ENCODE results near the gene AOPEP.

AOPEP gene

DNA sequence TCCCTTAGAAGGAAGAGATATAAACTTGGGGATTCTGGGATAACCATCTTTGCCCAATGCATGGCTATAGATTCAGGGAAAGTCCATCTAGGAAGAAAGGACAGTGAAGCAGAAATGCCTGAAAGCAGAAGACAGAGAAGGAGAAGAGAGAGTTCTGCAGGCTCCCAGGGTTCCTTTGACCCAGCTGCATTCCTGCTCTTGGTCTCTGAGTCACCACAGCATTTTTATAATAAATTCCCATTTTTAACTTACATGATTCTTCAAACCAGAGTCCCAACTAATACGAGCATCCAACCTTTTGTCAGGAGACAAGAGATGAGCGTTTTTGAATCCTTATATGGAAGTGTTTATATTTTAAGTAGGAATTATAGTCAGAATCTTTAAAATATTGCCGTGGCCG lies 12.0 kb upstream of the AOPEP start:
- no peaks in the 10 kb centered on the region for H3K36me3 ChIP-seq (ENCODE audit: control insufficient read depth in 2 of 2, insufficient read depth in 2 of 2, low read length in 2 of 2)
- H3K27ac ChIP-seq (ENCODE audit: low read depth in 2 of 2, low read length in 2 of 2): no peak overlapping the region
- H3K4me3 ChIP-seq (ENCODE audit: low read length in 2 of 2): no peak overlapping the region
- H3K9me3 ChIP-seq (ENCODE audit: control insufficient read depth in 2 of 2, low read length in 2 of 2): no peaks in the 10 kb centered on the region
- H3K4me1 ChIP-seq (ENCODE audit: control insufficient read depth in 2 of 2, insufficient read depth in 2 of 2, low read length in 2 of 2): no peaks in the 10 kb centered on the region
- no peak overlapping the region for H3K9ac ChIP-seq (ENCODE audit: low read depth in 1 of 2, low read length in 2 of 2)
- H3K27me3 ChIP-seq (ENCODE audit: control insufficient read depth in 2 of 2, insufficient read depth in 2 of 2, low read length in 2 of 2): peaks cover 0 to 3% of the 10 kb centered on the region in 2 donors

DNA sequence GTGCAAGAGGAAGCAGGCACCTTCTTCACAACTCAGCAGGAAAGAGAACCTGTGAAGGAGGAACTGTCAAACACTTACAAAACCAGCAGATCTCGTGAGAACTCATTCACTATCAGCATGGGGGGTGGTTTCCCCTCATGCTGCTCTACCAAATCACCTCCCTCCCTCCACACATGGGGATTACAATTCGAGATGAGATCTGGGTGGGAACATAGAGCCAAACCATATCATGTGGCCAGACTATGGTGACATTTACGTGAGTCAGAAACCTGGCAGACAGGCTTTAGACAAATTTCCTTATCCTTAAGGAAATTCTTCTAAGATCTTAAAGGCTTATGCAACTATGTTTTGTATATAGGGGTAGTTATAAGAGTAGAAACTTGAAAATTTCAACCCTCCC lies 8.7 kb upstream of the AOPEP start:
- H3K27me3 ChIP-seq (ENCODE audit: control insufficient read depth in 2 of 2, insufficient read depth in 2 of 2, low read length in 2 of 2): peaks cover 0 to 1% of the 10 kb centered on the region in 2 donors
- H3K4me1 ChIP-seq (ENCODE audit: control insufficient read depth in 2 of 2, insufficient read depth in 2 of 2, low read length in 2 of 2): no peaks in the 10 kb centered on the region
- H3K9me3 ChIP-seq (ENCODE audit: control insufficient read depth in 2 of 2, low read length in 2 of 2): no peaks in the 10 kb centered on the region
- no peak overlapping the region for H3K9ac ChIP-seq (ENCODE audit: low read depth in 1 of 2, low read length in 2 of 2)
- H3K4me3 ChIP-seq (ENCODE audit: low read length in 2 of 2): no peak overlapping the region
- no peak overlapping the region for H3K27ac ChIP-seq (ENCODE audit: low read depth in 2 of 2, low read length in 2 of 2)
- no peaks in the 10 kb centered on the region for H3K36me3 ChIP-seq (ENCODE audit: control insufficient read depth in 2 of 2, insufficient read depth in 2 of 2, low read length in 2 of 2)

DNA sequence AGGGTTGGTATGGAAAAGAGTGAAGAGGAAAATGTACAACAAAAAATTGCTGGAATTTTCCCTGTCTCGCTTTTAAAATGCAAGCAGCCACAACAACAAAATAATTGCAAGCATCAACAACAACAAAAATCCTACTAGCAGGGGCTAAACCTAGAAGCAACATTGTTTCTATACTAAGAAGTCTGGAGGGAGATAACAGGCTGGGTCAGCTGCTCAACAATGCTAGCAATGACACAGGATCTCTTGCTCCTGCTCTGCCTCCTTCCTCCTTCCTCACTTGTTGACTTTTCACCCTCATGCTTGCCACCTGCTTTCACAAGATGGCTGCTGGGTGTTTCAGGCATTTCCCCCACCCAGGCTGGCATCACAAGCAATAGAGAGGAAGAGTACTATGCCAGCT lies 7.6 kb upstream of the AOPEP start:
- Histone ChIP-seq H3K9me3 (ENCODE audit: control insufficient read depth in 2 of 2, low read length in 2 of 2) (no peaks in the 10 kb centered on the region), H3K27ac (ENCODE audit: low read depth in 2 of 2, low read length in 2 of 2) (no peak overlapping the region), H3K9ac (ENCODE audit: low read depth in 1 of 2, low read length in 2 of 2) (no peak overlapping the region), H3K27me3 (ENCODE audit: control insufficient read depth in 2 of 2, insufficient read depth in 2 of 2, low read length in 2 of 2) (no peaks in the 10 kb centered on the region), H3K36me3 (ENCODE audit: control insufficient read depth in 2 of 2, insufficient read depth in 2 of 2, low read length in 2 of 2) (no peaks in the 10 kb centered on the region), H3K4me1 (ENCODE audit: control insufficient read depth in 2 of 2, insufficient read depth in 2 of 2, low read length in 2 of 2) (no peaks in the 10 kb centered on the region), H3K4me3 (ENCODE audit: low read length in 2 of 2) (no peak overlapping the region)

DNA sequence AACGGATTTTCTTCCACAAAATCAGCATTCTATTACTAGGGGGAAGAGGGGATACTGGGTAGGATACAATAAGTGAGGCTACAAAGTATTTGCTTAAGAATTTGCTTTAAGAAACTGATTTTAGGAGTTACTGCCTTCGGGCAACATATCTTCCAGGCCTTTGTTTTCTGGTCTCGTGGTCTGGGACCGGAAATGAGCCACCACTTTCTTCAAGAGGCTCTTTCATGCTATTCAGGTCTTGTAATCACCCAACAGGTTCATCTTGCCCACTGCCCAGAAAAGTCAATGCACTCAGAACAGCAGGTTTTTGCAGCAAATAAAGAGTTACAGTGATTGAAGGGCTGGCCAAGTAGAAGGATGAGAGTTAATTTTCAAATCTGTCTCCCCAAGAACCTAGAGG lies 6.6 kb upstream of the AOPEP start:
- Histone ChIP-seq H3K27me3 (ENCODE audit: control insufficient read depth in 2 of 2, insufficient read depth in 2 of 2, low read length in 2 of 2) (no peaks in the 10 kb centered on the region), H3K9ac (ENCODE audit: low read depth in 1 of 2, low read length in 2 of 2) (no peak overlapping the region), H3K36me3 (ENCODE audit: control insufficient read depth in 2 of 2, insufficient read depth in 2 of 2, low read length in 2 of 2) (no peaks in the 10 kb centered on the region), H3K27ac (ENCODE audit: low read depth in 2 of 2, low read length in 2 of 2) (no peak overlapping the region), H3K9me3 (ENCODE audit: control insufficient read depth in 2 of 2, low read length in 2 of 2) (no peaks in the 10 kb centered on the region), H3K4me3 (ENCODE audit: low read length in 2 of 2) (no peak overlapping the region), H3K4me1 (ENCODE audit: control insufficient read depth in 2 of 2, insufficient read depth in 2 of 2, low read length in 2 of 2) (no peaks in the 10 kb centered on the region)

DNA sequence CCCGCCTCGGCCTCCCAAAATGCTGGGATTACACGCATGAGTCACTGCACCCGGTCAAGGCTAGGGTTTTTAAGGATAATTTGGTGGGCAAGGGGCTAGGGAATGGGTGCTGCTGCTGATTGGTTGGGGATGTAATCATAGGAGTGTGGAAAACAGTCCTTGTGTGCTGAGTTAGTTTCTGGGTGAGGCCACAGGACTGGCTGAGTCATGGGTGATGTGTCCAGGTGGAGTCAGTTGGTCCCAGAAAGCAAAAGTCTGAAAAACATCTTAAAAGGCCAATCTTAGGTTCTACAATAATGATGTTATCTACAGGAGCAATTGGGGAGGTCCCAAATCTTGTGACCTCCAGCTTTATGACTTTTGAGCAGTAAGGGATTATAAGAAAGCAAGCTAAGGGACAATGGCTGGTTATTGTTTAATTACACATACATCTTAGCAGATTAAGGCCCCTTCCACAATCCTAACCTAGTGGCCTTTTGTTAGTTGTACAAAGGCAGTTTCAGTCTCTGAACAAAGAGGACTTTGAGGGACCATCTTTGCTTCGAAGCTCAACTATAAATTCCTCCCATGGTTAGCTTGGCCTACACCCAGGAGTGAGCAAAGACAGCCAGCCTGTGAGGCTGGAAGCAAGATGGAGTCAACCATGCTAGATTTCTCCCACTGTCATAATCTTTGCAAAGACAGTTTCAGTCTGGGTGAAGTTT lies 5.5 kb upstream of the AOPEP start:
- Histone ChIP-seq H3K27me3 (ENCODE audit: control insufficient read depth in 2 of 2, insufficient read depth in 2 of 2, low read length in 2 of 2) (no peaks in the 10 kb centered on the region), H3K4me3 (ENCODE audit: low read length in 2 of 2) (no peak overlapping the region), H3K9ac (ENCODE audit: low read depth in 1 of 2, low read length in 2 of 2) (no peak overlapping the region), H3K27ac (ENCODE audit: low read depth in 2 of 2, low read length in 2 of 2) (no peak overlapping the region), H3K4me1 (ENCODE audit: control insufficient read depth in 2 of 2, insufficient read depth in 2 of 2, low read length in 2 of 2) (no peaks in the 10 kb centered on the region), H3K9me3 (ENCODE audit: control insufficient read depth in 2 of 2, low read length in 2 of 2) (no peaks in the 10 kb centered on the region), H3K36me3 (ENCODE audit: control insufficient read depth in 2 of 2, insufficient read depth in 2 of 2, low read length in 2 of 2) (no peaks in the 10 kb centered on the region)

DNA sequence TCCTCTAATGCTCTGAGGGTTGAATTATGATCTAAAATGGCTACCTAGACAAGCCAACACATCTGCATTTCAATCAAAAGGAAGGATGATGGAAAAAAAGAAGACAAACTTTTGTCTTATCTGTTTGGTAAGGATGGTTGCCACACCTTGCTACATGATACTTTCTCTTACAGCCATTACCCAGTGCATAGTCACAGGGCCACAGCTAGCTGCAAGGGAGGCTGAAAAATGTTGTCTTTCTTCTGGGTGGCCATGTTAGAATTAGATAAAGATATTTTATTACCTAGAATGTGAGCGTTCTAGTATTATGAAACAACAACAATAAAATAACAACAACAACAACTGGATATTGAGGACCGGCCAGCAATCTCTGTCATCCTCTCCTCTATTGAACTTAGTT lies 4.7 kb upstream of the AOPEP start:
- Histone ChIP-seq H3K36me3 (ENCODE audit: control insufficient read depth in 2 of 2, insufficient read depth in 2 of 2, low read length in 2 of 2) (no peaks in the 10 kb centered on the region), H3K27ac (ENCODE audit: low read depth in 2 of 2, low read length in 2 of 2) (no peak overlapping the region)

DNA sequence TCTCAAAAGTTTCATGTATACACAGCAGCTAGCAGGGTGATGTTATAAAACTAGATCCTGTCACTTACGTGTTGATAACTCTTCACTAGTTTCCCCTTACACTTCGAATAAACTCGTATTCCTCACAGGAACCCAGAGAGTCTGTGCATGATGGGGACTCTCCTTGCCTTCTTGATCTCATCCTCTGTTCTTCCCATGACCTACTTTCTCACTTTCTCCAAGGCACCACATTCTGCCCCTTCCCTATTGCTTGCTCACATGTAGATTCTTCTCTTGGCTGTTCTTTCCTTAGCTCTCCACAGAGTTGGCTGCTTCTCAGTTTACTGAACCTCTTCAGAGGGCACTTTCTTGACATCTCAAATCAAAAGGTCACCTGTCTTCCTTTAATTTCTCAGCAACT lies 1.2 kb upstream of the AOPEP start:
- H3K4me1 ChIP-seq (ENCODE audit: control insufficient read depth in 2 of 2, insufficient read depth in 2 of 2, low read length in 2 of 2): peaks cover 2 to 4% of the 10 kb centered on the region in 2 donors
- H3K27ac ChIP-seq (ENCODE audit: low read depth in 2 of 2, low read length in 2 of 2): no peak overlapping the region
- no peak overlapping the region for H3K4me3 ChIP-seq (ENCODE audit: low read length in 2 of 2)
- no peaks in the 10 kb centered on the region for H3K36me3 ChIP-seq (ENCODE audit: control insufficient read depth in 2 of 2, insufficient read depth in 2 of 2, low read length in 2 of 2)
- no peaks in the 10 kb centered on the region for H3K27me3 ChIP-seq (ENCODE audit: control insufficient read depth in 2 of 2, insufficient read depth in 2 of 2, low read length in 2 of 2)
- no peaks in the 10 kb centered on the region for H3K9me3 ChIP-seq (ENCODE audit: control insufficient read depth in 2 of 2, low read length in 2 of 2)
- H3K9ac ChIP-seq (ENCODE audit: low read depth in 1 of 2, low read length in 2 of 2): no peak overlapping the region

More for the DNA sequence above, 4.7 kb upstream of the AOPEP start:
- no peaks in the 10 kb centered on the region for H3K27me3 ChIP-seq (ENCODE audit: control insufficient read depth in 2 of 2, insufficient read depth in 2 of 2, low read length in 2 of 2)
- no peak overlapping the region for H3K9ac ChIP-seq (ENCODE audit: low read depth in 1 of 2, low read length in 2 of 2)
- no peak overlapping the region for H3K4me3 ChIP-seq (ENCODE audit: low read length in 2 of 2)
- H3K9me3 ChIP-seq (ENCODE audit: control insufficient read depth in 2 of 2, low read length in 2 of 2): no peaks in the 10 kb centered on the region
- H3K4me1 ChIP-seq (ENCODE audit: control insufficient read depth in 2 of 2, insufficient read depth in 2 of 2, low read length in 2 of 2): no peaks in the 10 kb centered on the region

DNA sequence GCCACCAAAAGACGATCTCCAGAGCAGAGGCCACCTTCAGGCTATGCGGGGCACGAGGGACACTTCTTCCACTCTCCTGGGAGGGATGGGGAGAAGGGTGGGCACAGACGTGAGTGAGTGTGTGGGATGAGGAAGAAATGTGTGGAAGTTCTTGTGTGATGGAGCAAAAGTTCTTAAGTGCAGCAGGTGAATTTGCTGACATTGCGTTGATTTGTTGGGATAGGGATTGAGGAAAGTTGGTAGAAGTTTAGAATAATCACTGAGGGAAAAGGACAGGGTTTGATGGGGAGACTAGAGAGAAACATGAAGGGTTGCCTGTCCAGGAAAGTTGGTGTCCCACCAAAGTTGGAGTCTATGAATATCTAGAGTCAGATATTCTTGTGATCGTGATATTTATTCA lies 2.2 kb downstream of the AOPEP start:
- no peaks in the 10 kb centered on the region for H3K36me3 ChIP-seq (ENCODE audit: control insufficient read depth in 2 of 2, insufficient read depth in 2 of 2, low read length in 2 of 2)
- no peak overlapping the region for H3K27ac ChIP-seq (ENCODE audit: low read depth in 2 of 2, low read length in 2 of 2)
- H3K4me1 ChIP-seq (ENCODE audit: control insufficient read depth in 2 of 2, insufficient read depth in 2 of 2, low read length in 2 of 2): peaks cover 2 to 4% of the 10 kb centered on the region in 2 donors
- no peak overlapping the region for H3K9ac ChIP-seq (ENCODE audit: low read depth in 1 of 2, low read length in 2 of 2)
- no peaks in the 10 kb centered on the region for H3K27me3 ChIP-seq (ENCODE audit: control insufficient read depth in 2 of 2, insufficient read depth in 2 of 2, low read length in 2 of 2)
- no peak overlapping the region for H3K4me3 ChIP-seq (ENCODE audit: low read length in 2 of 2)
- H3K9me3 ChIP-seq (ENCODE audit: control insufficient read depth in 2 of 2, low read length in 2 of 2): no peaks in the 10 kb centered on the region

DNA sequence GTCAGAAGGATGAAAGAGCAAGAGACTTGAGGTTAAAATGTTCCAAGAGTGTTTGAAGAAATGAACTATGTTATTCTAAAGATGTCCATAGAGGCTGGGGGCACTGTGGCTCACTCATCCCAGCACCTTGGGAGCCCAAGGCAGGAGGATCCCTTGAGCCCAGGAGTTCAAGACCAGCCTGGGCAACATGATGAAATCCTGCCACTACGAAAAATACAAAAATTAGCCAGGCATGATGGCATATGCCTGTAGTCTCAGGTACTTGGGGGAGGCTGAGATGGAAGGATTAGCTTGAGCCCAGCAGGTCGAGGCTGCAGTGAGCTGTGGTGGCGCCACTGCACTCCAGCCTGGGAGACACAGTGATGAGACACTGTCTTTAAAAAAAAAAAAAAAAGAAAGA lies 2.7 kb downstream of the AOPEP start:
- H3K27ac ChIP-seq (ENCODE audit: low read depth in 2 of 2, low read length in 2 of 2): no peak overlapping the region
- H3K9ac ChIP-seq (ENCODE audit: low read depth in 1 of 2, low read length in 2 of 2): no peak overlapping the region
- H3K27me3 ChIP-seq (ENCODE audit: control insufficient read depth in 2 of 2, insufficient read depth in 2 of 2, low read length in 2 of 2): no peaks in the 10 kb centered on the region
- H3K4me1 ChIP-seq (ENCODE audit: control insufficient read depth in 2 of 2, insufficient read depth in 2 of 2, low read length in 2 of 2): peaks cover 2 to 4% of the 10 kb centered on the region in 2 donors
- H3K4me3 ChIP-seq (ENCODE audit: low read length in 2 of 2): no peak overlapping the region
- no peaks in the 10 kb centered on the region for H3K36me3 ChIP-seq (ENCODE audit: control insufficient read depth in 2 of 2, insufficient read depth in 2 of 2, low read length in 2 of 2)
- H3K9me3 ChIP-seq (ENCODE audit: control insufficient read depth in 2 of 2, low read length in 2 of 2): no peaks in the 10 kb centered on the region

DNA sequence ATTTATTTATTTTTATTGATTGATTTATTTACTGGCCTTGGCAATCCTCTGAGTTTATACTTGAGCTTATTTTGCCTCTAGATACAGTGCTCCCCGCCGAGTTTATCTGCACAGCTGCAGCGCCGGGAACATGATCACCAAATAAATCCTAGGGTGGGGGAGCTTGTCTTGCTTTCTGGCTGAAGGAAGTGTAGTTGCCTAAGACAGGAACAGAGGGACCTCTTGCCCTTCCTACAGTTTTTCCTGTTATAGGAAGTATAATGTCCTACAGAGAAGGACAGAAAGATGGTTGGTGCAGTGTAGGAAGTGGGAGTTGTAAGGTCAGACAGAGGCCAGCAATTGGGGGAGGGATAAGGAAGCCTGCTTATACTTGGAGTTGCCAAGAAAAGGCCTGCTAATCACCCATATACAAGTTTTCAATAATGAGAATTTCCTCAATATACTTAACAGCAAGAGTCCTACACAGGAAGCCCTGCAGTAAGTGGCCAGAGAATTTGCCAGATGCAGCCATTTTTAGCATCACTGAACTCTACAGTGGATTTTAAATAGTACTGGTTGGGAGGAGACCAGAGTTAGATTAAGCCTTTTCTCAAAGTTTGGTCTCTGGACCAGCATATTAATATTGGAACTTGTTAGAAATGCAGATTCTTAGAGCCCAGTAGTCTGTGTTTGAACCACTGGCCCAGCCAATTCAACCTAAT lies 7.7 kb downstream of the AOPEP start:
- H3K9me3 ChIP-seq (ENCODE audit: control insufficient read depth in 2 of 2, low read length in 2 of 2): no peaks in the 10 kb centered on the region
- no peaks in the 10 kb centered on the region for H3K36me3 ChIP-seq (ENCODE audit: control insufficient read depth in 2 of 2, insufficient read depth in 2 of 2, low read length in 2 of 2)
- H3K9ac ChIP-seq (ENCODE audit: low read depth in 1 of 2, low read length in 2 of 2): no peak overlapping the region
- no peaks in the 10 kb centered on the region for H3K27me3 ChIP-seq (ENCODE audit: control insufficient read depth in 2 of 2, insufficient read depth in 2 of 2, low read length in 2 of 2)
- peak overlapping the region in 1 of 2 donors; percentile 16 for H3K27ac ChIP-seq (ENCODE audit: low read depth in 2 of 2, low read length in 2 of 2)
- no peaks in the 10 kb centered on the region for H3K4me1 ChIP-seq (ENCODE audit: control insufficient read depth in 2 of 2, insufficient read depth in 2 of 2, low read length in 2 of 2)
- H3K4me3 ChIP-seq (ENCODE audit: low read length in 2 of 2): no peak overlapping the region

Data from mucosa of rectum (tissue), 2 donors.